Activated CD4-positive, alpha-beta T cell treated with anti-CD3 and anti-CD28 coated beads, Interleukin-2, Interleukin-6, amounts not matched to agents 100 ng/mL and 50 ng/mL, durations not matched to agents 16 hours and 8 hours (primary cell): ENCODE measurements around the gene CPA2.
"Not testable (repeated sequence)": the region's sequence is repeated elsewhere in the genome, so short reads cannot be mapped to it uniquely, and the experiment has no call there.

Source experiments
- DNase-seq: peaks from one replicate; pipeline ENCODE4 v3.0.0-alpha.2; 2020

CPA2 gene

GRCh38 chr7:130321542-130322229 lies 55.0 kb downstream of the CPA2 start:
- not testable (repeated sequence) for DNase-seq

GRCh38 chr7:130322615-130323014 lies 56.0 kb downstream of the CPA2 start:
- no peak for DNase-seq

- DNase-seq, result no peak
Measured at GRCh38 chr7:130324306-130324943, 57.8 kb downstream of the CPA2 start.

- DNase-seq, result no peak
Measured at GRCh38 chr7:130329681-130330080, 63.0 kb downstream of the CPA2 start.

- DNase-seq, result no peak
Measured at GRCh38 chr7:130332259-130333053, 65.8 kb downstream of the CPA2 start.

- DNase-seq, result no peak
Measured at GRCh38 chr7:130333832-130334231, 67.2 kb downstream of the CPA2 start.

- DNase-seq, result no peak
Measured at GRCh38 chr7:130334274-130334673, 67.6 kb downstream of the CPA2 start.

GRCh38 chr7:130337410-130337971 lies 70.8 kb downstream of the CPA2 start:
- no peak for DNase-seq

- no peak for DNase-seq
Measured at GRCh38 chr7:130338233-130338632, 71.6 kb downstream of the CPA2 start.
